K562 (cell line): ENCODE results near the gene SPATC1L. TPM values are rescaled to one million over a fixed set of nuclear protein-coding genes. Genes with fewer than 3 reads are reported as not detected.

Experiments
- ARNT ChIP-seq, 2 experiments: fragments of 450-650 bp; IDR thresholded peaks; 2 replicates each; pipeline ENCODE4 v1.6.1; 2016; ENCODE audit warnings: mild to moderate bottlenecking in 1 of 2
- CBX8 ChIP-seq: fragments of 200-600 bp; sonication (generic); IDR thresholded peaks from 2 replicates; pipeline ENCODE4 v1.6.1; 2012; ENCODE audit warnings: borderline replicate concordance, mixed run types, low read depth, mild to moderate bottlenecking, moderate library complexity, mixed read lengths, low read length, control low read depth, inconsistent platforms; ENCODE audit not compliant: poor library complexity, severe bottlenecking; ENCODE audit errors: extremely low read depth
- CREM ChIP-seq: IDR thresholded peaks from 2 replicates; pipeline ENCODE4 v1.6.1; 2014; ENCODE audit warnings: antibody characterized with exemption, low read depth
- HOXB6 ChIP-seq: fragments of 250-450 bp; sonication (Bioruptor Pico); IDR thresholded peaks from 2 replicates; pipeline ENCODE4 v1.5.1; 2022; ENCODE audit warnings: mild to moderate bottlenecking, borderline replicate concordance
- RFX1 ChIP-seq: fragments of 450-650 bp; IDR thresholded peaks from 2 replicates; pipeline ENCODE4 v1.6.1; 2016; ENCODE audit warnings: mild to moderate bottlenecking, moderate library complexity
- TRIM24 ChIP-seq, 2 experiments: fragments of 450-650 bp; IDR thresholded peaks; 2 replicates each; pipeline ENCODE4 v1.6.1; 2016
- ZNF431 ChIP-seq: sonication (generic); formaldehyde crosslinking; IDR thresholded peaks from 2 replicates; pipeline ENCODE4 v1.8.0; 2022; ENCODE audit warnings: mild to moderate bottlenecking, missing genetic modification reagents
- polyA plus RNA-seq, 8 experiments: library from polyadenylated mRNA; depleted of rRNA in 4 of 8; stranded (reverse) in 5 of 8; unstranded in 3 of 8; fragments of >200 nt; fragmentation: Nextera tagmentation in 2 of 8; fragmentation: Illumina TruSeq in 1 of 8; extraction: Ambion mirVana in 2 of 8; extraction: Trizol in 1 of 8; gene quantifications; 2 replicates each; pipeline versions ENCODE4 v1.2.1 to v1.2.3, GENCODE V29; 2011 to 2014; ENCODE audit warnings: inconsistent platforms in 1 of 8, missing spikeins in 1 of 8
- total RNA-seq, 7 experiments: library from RNA; depleted of rRNA in 6 of 7; stranded (reverse); fragments of >200 nt in 6 of 7; fragmentation: Illumina TruSeq in 2 of 7; extraction: Trizol in 2 of 7; gene quantifications; 2 replicates each; pipeline versions ENCODE4 v1.2.1 to v1.2.3, GENCODE V29; 2011 to 2021; ENCODE audit warnings: low replicate concordance in 1 of 7
- TF ChIP-seq, protein P1 (sequence below): fragments of 450-650 bp; formaldehyde crosslinking; IDR thresholded peaks from 2 replicates; pipeline ENCODE4 v1.4.0; 2020; ENCODE audit warnings: mild to moderate bottlenecking, moderate library complexity
- TF ChIP-seq, protein P2 (sequence below), 2 experiments: fragments of 450-650 bp; formaldehyde crosslinking in 1 of 2; IDR thresholded peaks; 2 replicates each; pipeline versions ENCODE4 v1.4.0 to v1.6.1; 2014 to 2020; ENCODE audit warnings: mild to moderate bottlenecking in 2 of 2, borderline replicate concordance in 1 of 2, low read depth in 1 of 2

Gene SPATC1L
- total and polyA plus RNA-seq, 9 of the 15 experiments (the other 6 are each of a cell fraction or from before 2014, with no cell fraction given), result 0.14 to 121 (median 34.0) TPM; not detected in 1

DNA sequence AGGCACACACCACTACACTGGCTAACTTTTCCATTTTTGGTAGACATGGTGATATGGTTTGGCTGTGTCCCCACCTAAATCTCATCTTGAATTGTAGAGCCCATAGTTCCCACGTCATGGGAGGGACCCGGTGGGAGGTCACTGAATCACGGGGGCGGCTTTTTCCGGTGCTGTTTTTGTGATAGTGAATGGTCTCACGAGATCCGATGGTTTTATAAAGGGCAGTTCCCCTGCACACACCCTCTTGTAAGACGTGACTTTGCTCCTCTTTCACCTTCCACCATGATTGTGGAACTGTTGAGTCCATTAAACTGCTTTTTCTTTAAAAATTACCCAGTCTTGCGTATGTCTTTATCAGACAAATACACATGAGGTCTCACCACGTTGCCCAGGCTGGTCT, 27.6 kb downstream of the SPATC1L start (continued):
- TF ChIP-seq, protein P1, sequence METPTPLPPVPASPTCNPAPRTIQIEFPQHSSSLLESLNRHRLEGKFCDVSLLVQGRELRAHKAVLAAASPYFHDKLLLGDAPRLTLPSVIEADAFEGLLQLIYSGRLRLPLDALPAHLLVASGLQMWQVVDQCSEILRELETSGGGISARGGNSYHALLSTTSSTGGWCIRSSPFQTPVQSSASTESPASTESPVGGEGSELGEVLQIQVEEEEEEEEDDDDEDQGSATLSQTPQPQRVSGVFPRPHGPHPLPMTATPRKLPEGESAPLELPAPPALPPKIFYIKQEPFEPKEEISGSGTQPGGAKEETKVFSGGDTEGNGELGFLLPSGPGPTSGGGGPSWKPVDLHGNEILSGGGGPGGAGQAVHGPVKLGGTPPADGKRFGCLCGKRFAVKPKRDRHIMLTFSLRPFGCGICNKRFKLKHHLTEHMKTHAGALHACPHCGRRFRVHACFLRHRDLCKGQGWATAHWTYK (CRISPR knock-in tag), result no peak
- no peak for TF ChIP-seq RFX1
- no peak for TF ChIP-seq CBX8
- TF ChIP-seq ZNF431 (CRISPR knock-in tag), result peak; percentile 96
- TF ChIP-seq ARNT (IDR thresholded peaks at IDR 0.05), result no peak
- TF ChIP-seq, protein P2, sequence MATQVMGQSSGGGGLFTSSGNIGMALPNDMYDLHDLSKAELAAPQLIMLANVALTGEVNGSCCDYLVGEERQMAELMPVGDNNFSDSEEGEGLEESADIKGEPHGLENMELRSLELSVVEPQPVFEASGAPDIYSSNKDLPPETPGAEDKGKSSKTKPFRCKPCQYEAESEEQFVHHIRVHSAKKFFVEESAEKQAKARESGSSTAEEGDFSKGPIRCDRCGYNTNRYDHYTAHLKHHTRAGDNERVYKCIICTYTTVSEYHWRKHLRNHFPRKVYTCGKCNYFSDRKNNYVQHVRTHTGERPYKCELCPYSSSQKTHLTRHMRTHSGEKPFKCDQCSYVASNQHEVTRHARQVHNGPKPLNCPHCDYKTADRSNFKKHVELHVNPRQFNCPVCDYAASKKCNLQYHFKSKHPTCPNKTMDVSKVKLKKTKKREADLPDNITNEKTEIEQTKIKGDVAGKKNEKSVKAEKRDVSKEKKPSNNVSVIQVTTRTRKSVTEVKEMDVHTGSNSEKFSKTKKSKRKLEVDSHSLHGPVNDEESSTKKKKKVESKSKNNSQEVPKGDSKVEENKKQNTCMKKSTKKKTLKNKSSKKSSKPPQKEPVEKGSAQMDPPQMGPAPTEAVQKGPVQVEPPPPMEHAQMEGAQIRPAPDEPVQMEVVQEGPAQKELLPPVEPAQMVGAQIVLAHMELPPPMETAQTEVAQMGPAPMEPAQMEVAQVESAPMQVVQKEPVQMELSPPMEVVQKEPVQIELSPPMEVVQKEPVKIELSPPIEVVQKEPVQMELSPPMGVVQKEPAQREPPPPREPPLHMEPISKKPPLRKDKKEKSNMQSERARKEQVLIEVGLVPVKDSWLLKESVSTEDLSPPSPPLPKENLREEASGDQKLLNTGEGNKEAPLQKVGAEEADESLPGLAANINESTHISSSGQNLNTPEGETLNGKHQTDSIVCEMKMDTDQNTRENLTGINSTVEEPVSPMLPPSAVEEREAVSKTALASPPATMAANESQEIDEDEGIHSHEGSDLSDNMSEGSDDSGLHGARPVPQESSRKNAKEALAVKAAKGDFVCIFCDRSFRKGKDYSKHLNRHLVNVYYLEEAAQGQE (IDR thresholded peaks at IDR 0.05; ENCODE audit: borderline replicate concordance), result no peak
- TF ChIP-seq, protein P2 (CRISPR knock-in tag; IDR thresholded peaks at IDR 0.05; ENCODE audit: low read depth), result no peak
- no peak for TF ChIP-seq CREM
- peak in 1 of 2 experiments; percentile 19; a peak in 1 of 4 replicates for TF ChIP-seq TRIM24 (IDR thresholded peaks at IDR 0.05)
- no peak for TF ChIP-seq HOXB6 (CRISPR knock-in tag)
- TF ChIP-seq, all 486 proteins: peak for 3
